GM18861 (cell line): ENCODE data around the gene SULT6B1.
"Not testable (repeated sequence)": the region's sequence is repeated elsewhere in the genome, so short reads cannot be mapped to it uniquely, and the experiment has no call there.

ENCODE experiments used
- ATAC-seq: cut with Tn5 transposase; IDR thresholded peaks from one replicate; pipeline ENCODE4 v1.9.1; 2021; ENCODE audit not compliant: unreplicated experiment

SULT6B1 gene

GRCh38 chr2:37188570-37188969, at the start of gene SULT6B1:
TSS of gene SULT6B1 (minus strand) at chr2:37188670. CDS start at chr2:37188640, 30 bp downstream.
- no peak for ATAC-seq

DNA sequence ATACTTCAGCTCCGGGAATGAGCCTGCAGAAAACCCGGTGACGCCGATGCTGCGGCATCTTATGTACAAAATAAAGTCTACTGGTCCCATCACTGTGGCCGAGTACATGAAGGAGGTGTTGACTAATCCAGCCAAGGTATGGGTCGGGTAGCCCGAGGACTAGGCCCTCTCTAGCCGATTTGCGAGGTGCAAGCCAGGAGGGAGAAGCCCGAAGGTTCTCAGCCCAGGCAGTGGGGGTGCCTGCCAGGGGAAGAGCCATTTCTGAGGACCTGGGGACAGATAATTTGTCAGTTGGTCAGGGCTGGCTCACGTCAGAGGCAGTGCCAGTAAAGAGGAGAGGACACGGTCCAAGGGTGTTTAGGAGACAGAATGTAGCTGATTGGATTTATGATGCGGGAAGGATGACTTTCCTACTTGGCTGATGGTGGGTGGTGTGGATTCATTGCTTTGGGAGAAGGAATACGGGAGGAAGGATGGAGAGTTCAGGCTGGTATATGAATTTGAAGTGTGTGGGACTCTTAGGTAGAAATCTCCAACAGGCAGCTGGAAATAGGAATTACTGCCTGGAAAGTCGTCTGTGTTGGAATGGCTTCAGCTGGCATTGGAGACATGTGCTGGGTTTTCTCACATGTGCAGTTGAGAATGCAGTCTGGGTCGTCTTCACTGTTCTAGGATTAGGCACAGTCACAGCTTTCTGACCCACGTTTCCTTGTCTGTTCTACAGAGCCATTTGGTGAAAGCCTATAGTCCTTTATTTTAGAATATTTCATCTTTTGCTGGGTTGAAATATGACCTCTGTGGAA, 43.9 kb upstream of the SULT6B1 start:
- no peak for ATAC-seq

- ATAC-seq = peak; percentile 91
These were observed 43.0 kb upstream of the SULT6B1 start, which contains the start of the genes CEBPZ and NDUFAF7 for GRCh38 chr2:37231241-37232130. TSS of gene CEBPZ (minus strand) at chr2:37231596. CDS start at chr2:37231567, 29 bp downstream. TSS of gene NDUFAF7 (plus strand) at chr2:37231658. CDS start at chr2:37231706, 48 bp downstream.

DNA sequence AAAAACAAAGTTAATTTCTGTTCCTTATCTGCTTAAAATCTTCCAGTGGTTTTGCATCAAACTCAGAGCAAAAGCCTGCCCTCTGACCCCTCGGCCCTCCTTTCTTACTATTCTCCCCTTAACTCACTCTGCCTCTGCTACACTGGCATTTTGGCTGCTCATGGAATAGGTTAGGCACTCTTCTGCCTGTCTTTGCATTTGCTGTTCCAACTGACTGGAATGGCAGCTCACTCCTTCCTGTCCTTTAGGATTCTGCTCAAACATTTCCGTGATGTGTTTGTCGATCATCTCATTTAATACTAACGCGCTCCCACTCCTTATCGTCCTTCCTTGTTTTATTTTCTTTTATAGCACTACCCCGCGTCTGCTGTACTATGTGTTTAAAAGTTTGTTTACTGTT, 42.1 kb upstream of the SULT6B1 start:
- no peak for ATAC-seq

DNA sequence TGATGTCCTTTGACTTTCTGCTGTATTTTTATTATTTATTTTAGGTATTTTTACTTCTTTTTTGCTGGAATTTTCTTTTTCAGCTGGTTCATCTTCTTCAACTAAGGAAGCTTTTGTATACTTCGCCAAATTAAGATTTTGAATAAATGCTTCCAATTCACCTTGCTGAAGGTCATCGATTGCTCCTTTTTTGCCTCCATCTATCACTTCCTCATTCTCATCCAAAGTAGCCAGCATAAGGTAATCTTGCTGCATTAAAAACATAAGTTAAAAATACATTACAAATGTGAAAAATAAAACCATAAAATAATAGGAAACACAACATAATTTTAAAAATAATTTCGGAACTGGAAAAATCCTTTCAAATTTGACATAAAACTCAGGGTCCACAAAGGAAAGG, 40.3 kb upstream of the SULT6B1 start:
- no peak for ATAC-seq

DNA sequence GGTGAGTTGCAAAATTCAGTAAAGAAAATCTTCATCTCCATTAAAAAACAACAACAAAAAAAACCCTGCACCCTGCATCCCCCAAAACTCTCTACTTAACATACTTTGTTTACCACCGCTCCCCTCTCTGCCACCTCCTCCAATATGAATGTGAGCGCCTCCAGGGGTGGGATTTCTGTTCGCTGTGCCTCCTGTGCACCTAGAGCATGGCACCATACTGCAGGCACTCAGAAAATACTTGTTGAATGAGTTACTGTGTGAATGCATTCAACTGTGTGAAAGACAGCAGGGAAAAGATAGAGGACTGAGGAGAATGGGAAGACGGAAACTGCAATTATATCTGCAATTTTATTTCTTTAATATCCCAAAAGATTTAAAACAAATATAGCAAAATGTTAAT, 38.4 kb upstream of the SULT6B1 start:
- ATAC-seq = no peak

DNA sequence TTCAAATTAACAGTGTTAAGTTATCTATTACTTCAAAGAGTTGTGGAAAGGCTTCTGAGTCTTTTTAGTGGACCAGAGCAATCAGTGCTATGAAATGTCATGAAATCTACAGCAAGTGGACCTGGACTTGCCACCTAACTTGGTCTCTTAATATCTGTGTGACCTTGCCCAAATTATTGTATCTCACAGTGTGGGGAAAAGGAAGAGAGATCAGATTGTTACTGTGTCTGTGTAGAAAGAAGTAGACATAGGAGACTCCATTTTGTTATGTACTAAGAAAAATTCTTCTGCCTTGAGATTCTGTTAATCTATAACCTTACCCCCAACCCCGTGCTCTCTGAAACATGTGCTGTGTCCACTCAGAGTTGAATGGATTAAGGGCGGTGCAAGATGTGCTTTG, 36.7 kb upstream of the SULT6B1 start:
- ATAC-seq = not testable (repeated sequence)

GRCh38 chr2:37224063-37224462, 35.6 kb upstream of the SULT6B1 start:
- no peak for ATAC-seq

DNA sequence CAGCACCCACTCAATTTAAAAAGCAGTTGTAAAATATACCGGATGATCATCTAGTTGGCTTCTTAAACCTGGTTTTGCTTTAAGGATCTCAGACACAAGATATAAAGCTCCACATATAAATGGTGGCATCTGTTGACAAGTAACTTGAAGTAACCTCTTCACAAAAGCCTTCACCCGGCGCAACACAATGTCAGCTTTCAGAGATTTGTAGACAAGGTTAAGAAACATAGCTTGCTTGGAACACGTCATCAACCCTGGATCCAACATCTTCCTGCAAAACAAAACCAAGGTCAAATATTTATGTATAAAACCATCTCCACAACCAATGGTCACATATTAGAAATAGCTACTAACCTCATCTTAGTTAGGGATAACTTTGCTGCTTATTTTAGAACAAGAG, 34.7 kb upstream of the SULT6B1 start:
- no peak for ATAC-seq

DNA sequence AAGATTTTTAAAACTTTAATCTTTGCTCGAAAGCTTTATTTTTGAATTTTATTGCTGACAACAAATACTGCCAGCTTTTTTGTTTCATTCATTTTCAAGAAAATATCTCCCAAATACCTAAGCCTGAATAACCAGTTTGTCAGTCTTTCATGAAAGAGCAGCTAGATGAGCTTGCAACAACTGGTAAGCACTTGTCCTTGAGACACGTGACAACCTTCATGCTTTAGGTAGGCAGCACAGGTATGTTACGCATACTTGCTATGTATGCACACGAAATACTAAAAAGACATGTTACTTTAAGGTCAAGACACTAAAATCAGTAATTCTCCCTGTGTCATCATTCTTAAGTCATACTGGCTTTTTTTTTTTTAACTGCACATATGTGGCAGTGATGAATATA, 30.6 kb upstream of the SULT6B1 start:
- ATAC-seq = no peak

GRCh38 chr2:37215250-37215649, 26.8 kb upstream of the SULT6B1 start:
- no peak for ATAC-seq

- no peak for ATAC-seq
These were observed 23.5 kb upstream of the SULT6B1 start for GRCh38 chr2:37211939-37212338.

DNA sequence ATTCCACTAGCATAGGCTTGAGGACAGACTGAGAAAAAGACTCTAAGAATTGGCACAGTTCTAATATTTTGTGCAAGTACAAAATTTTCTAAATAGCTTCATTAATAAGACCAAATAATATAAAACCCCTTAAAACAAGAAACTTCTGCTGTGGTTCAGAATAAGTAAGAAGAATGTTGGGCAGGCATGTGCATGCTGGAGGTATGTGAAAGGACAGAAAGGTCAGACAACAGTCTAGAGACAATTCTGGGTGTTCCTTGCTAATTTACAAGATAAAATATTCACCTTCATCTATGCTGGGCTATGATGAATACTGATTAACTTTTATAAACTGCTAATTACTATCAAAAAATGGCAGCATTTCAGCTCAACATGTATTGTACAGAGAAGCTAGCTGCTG, 22.7 kb upstream of the SULT6B1 start:
- no peak for ATAC-seq

- not testable (repeated sequence) for ATAC-seq
These were observed 18.3 kb upstream of the SULT6B1 start for GRCh38 chr2:37206760-37207159.

- ATAC-seq = no peak
These were observed 17.3 kb upstream of the SULT6B1 start for GRCh38 chr2:37205689-37206341.

DNA sequence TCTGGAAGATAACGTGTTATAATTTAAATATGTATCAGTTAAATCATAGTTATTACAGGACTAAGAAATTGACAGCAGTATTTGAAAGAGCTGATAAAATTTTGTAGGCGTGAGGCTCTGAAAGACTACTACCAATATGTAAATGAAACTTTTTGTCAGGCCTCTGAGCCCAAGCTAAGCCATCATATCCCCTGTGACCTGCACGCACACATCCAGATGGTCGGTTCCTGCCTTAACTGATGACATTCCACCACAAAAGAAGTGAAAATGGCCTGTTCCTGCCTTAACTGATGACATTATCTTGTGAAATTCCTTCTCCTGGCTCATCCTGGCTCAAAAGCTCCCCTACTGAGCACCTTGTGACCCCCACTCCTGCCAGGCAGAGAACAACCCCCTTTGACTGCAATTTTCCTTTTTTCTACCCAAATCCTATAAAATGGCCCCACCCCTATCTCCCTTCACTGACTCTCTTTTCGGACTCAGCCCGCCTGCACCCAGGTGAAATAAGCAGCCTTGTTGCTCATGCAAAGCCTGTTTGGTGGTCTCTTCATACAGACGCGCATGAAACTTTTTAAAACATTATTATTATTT, 16.7 kb upstream of the SULT6B1 start:
- not testable (repeated sequence) for ATAC-seq

GRCh38 chr2:37203708-37204107, 15.2 kb upstream of the SULT6B1 start:
- ATAC-seq = no peak

DNA sequence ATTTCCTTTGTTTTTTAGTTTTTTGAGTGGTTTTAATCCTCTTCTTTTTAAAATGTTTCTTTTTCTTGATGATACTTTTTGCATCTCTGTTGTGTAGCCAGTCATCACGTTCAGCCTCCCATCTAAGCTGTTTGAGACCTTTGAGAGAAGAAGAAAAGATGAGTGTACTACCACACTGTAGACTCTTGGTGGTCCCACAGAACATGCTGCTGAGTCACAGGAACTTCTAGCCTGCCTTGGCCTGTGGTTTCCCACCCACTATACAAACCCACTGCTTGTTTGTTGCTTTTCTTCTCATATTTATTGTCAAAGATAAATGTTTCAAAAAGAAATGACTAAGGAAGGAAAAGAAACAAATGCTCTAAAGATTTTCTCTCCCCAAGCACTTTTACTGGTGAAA, 13.3 kb upstream of the SULT6B1 start:
- no peak for ATAC-seq

DNA sequence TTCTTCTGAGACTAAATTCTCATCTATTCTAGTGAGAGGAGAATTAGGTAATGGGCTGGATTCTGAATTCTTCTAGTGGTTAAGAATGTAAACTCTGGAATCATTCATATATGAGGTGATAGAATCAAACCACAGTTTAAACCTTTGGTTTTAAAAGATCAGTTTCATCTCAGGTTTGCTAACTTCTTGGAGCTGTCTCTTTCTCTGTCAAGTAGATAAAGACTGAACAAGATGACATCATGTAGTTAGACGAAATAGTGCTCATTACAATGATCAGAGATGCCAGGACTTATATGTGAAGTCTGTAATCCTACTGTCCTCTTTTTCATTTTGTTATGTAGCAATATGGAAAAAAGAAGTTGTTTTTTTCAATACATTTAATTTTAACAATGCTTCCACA, 12.7 kb upstream of the SULT6B1 start:
- ATAC-seq = no peak

DNA sequence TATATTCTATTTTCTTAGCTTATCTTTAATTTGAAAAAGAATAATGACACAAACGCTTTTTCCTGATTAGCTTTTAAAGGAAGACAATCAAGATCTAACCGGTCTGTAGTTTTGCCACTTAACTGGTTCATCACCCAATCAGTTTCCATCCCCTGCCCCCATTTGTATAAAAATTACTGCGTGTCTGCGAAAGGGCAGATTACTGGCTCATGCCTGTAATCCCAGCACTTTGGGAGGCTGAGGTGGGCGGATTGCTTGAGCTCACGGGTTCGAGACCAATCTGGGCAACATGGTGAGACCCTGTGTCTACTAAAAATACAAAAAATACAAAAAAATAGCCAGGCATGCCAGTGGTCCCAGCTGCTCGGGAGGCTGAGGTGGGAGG, 10.2 kb upstream of the SULT6B1 start:
- ATAC-seq = no peak
